PC-9 (cell line): ENCODE data around the gene ARFGAP1.

Source experiments
- CTCF ChIP-seq: fragments of 200-600 bp; sonication (generic); conservative IDR thresholded peaks from 2 replicates; pipeline ENCODE4 v1.6.1; 2017; ENCODE audit warnings: mixed run types, antibody characterized with exemption, mild to moderate bottlenecking, moderate library complexity
- EZH2 ChIP-seq: fragments of 200-600 bp; sonication (generic); IDR thresholded peaks from 2 replicates; pipeline ENCODE4 v1.8.0; 2017; ENCODE audit warnings: antibody characterized with exemption, low read depth

GRCh38 chr20:63297796-63298572 is 25.4 kb downstream of the ARFGAP1 start:
- no peak for TF ChIP-seq CTCF
- no peak for TF ChIP-seq EZH2
